KMS-11 (cell line): ENCODE results near the gene DDX20.
A peak's percentile ranks its signal among the peaks of the same experiment; 100 is the strongest.

ENCODE experiments used
- H2AFZ ChIP-seq: fragments of 200-600 bp; sonication (generic); 2 replicates; pipeline ENCODE4 v1.6.1; 2016; ENCODE audit warnings: antibody characterized with exemption, mixed run types, low read depth
- H3K27ac ChIP-seq: fragments of 200-600 bp; sonication (generic); 2 replicates; pipeline ENCODE4 v1.6.1; 2016; ENCODE audit warnings: mild to moderate bottlenecking, mixed run types
- H3K27me3 ChIP-seq: fragments of 200-600 bp; sonication (generic); 2 replicates; pipeline ENCODE4 v1.6.1; 2017; ENCODE audit warnings: mild to moderate bottlenecking, low read depth, mixed run types, moderate library complexity; ENCODE audit not compliant: insufficient read depth
- H3K36me3 ChIP-seq: fragments of 200-600 bp; sonication (generic); 2 replicates; pipeline ENCODE4 v1.6.1; 2017; ENCODE audit warnings: mild to moderate bottlenecking, mixed run types; ENCODE audit not compliant: insufficient read depth
- H3K4me1 ChIP-seq: fragments of 200-600 bp; sonication (generic); 2 replicates; pipeline ENCODE4 v1.6.1; 2016; ENCODE audit warnings: mild to moderate bottlenecking, low read depth, mixed run types; ENCODE audit not compliant: poor library complexity, severe bottlenecking
- H3K4me2 ChIP-seq: fragments of 200-600 bp; sonication (generic); 2 replicates; pipeline ENCODE4 v1.7.0; 2016; ENCODE audit warnings: mild to moderate bottlenecking, mixed run types
- H3K4me3 ChIP-seq: fragments of 200-600 bp; sonication (generic); IDR thresholded peaks from 2 replicates; pipeline ENCODE4 v1.6.1; 2017; ENCODE audit warnings: low read depth, low read length, mixed read lengths; ENCODE audit not compliant: insufficient read depth
- H3K79me2 ChIP-seq: fragments of 200-600 bp; sonication (generic); 2 replicates; pipeline ENCODE4 v1.6.1; 2016; ENCODE audit warnings: low read depth, mixed run types; ENCODE audit not compliant: insufficient read depth
- H3K9ac ChIP-seq: fragments of 200-600 bp; sonication (generic); 2 replicates; pipeline ENCODE4 v1.6.1; 2016; ENCODE audit warnings: mild to moderate bottlenecking, mixed run types
- H4K20me1 ChIP-seq: fragments of 200-600 bp; sonication (generic); 2 replicates; pipeline ENCODE4 v1.6.1; 2016; ENCODE audit warnings: mild to moderate bottlenecking, mixed run types; ENCODE audit not compliant: insufficient read depth
- TF ChIP-seq, protein P1 (sequence below): fragments of 200-600 bp; sonication (generic); conservative IDR thresholded peaks from 2 replicates; pipeline ENCODE4 v1.6.1; 2017; ENCODE audit warnings: low read depth, mild to moderate bottlenecking, antibody characterized with exemption, low read length, moderate library complexity, mixed read lengths

The DDX20 gene

GRCh38 chr1:111769517-111770146, 13.9 kb downstream of the DDX20 start:
- TF ChIP-seq, protein P1, sequence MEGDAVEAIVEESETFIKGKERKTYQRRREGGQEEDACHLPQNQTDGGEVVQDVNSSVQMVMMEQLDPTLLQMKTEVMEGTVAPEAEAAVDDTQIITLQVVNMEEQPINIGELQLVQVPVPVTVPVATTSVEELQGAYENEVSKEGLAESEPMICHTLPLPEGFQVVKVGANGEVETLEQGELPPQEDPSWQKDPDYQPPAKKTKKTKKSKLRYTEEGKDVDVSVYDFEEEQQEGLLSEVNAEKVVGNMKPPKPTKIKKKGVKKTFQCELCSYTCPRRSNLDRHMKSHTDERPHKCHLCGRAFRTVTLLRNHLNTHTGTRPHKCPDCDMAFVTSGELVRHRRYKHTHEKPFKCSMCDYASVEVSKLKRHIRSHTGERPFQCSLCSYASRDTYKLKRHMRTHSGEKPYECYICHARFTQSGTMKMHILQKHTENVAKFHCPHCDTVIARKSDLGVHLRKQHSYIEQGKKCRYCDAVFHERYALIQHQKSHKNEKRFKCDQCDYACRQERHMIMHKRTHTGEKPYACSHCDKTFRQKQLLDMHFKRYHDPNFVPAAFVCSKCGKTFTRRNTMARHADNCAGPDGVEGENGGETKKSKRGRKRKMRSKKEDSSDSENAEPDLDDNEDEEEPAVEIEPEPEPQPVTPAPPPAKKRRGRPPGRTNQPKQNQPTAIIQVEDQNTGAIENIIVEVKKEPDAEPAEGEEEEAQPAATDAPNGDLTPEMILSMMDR: peak; percentile 62
- Histone ChIP-seq H3K4me3 (no peak overlapping the region), H2AFZ (no peak overlapping the region), H3K27me3 (no peaks in the 10 kb centered on the region), H3K36me3 (no peaks in the 10 kb centered on the region), H4K20me1 (no peaks in the 10 kb centered on the region), H3K79me2 (no peaks in the 10 kb centered on the region), H3K4me2 (no peak overlapping the region), H3K27ac (no peak overlapping the region), H3K4me1 (no peaks in the 10 kb centered on the region), H3K9ac (no peak overlapping the region)

- H3K27ac ChIP-seq: no peak overlapping the region
- H3K4me2 ChIP-seq: no peak overlapping the region
- H3K36me3 ChIP-seq: no peaks in the 10 kb centered on the region
- H3K4me1 ChIP-seq: no peaks in the 10 kb centered on the region
- no peak overlapping the region for H2AFZ ChIP-seq
- H3K27me3 ChIP-seq: no peaks in the 10 kb centered on the region
- no peak overlapping the region for H3K9ac ChIP-seq
- no peaks in the 10 kb centered on the region for H4K20me1 ChIP-seq
- no peak overlapping the region for H3K4me3 ChIP-seq
- H3K79me2 ChIP-seq: no peaks in the 10 kb centered on the region
- TF ChIP-seq, protein P1: no peak
Observed at GRCh38 chr1:111770916-111771315, 15.2 kb downstream of the DDX20 start.

- no peak overlapping the region for H3K4me3 ChIP-seq
- no peaks in the 10 kb centered on the region for H3K36me3 ChIP-seq
- H3K27me3 ChIP-seq: no peaks in the 10 kb centered on the region
- no peak overlapping the region for H2AFZ ChIP-seq
- H3K9ac ChIP-seq: no peak overlapping the region
- no peaks in the 10 kb centered on the region for H3K4me1 ChIP-seq
- H3K27ac ChIP-seq: no peak overlapping the region
- no peaks in the 10 kb centered on the region for H4K20me1 ChIP-seq
- TF ChIP-seq, protein P1: no peak
- no peak overlapping the region for H3K4me2 ChIP-seq
- H3K79me2 ChIP-seq: no peaks in the 10 kb centered on the region
Observed at GRCh38 chr1:111775966-111776365, 20.3 kb downstream of the DDX20 start.

GRCh38 chr1:111776391-111776790, 20.7 kb downstream of the DDX20 start:
- H3K27ac ChIP-seq: no peak overlapping the region
- H3K9ac ChIP-seq: no peak overlapping the region
- H3K27me3 ChIP-seq: no peaks in the 10 kb centered on the region
- no peaks in the 10 kb centered on the region for H3K79me2 ChIP-seq
- H2AFZ ChIP-seq: no peak overlapping the region
- TF ChIP-seq, protein P1: no peak
- H4K20me1 ChIP-seq: no peaks in the 10 kb centered on the region
- no peak overlapping the region for H3K4me3 ChIP-seq
- no peaks in the 10 kb centered on the region for H3K4me1 ChIP-seq
- H3K4me2 ChIP-seq: no peak overlapping the region
- no peaks in the 10 kb centered on the region for H3K36me3 ChIP-seq
